Heart left ventricle (tissue), 16 donors: Measurements from ENCODE around the gene CMPK2. TPM values are rescaled to one million over a fixed set of nuclear protein-coding genes. Genes with fewer than 3 reads are reported as not detected.

Experiments
- ATAC-seq, 4 donors: fragments of 200-7000 bp; cut with Tn5 transposase; one replicate each; pipeline ENCODE4 v1.9.1; 2020 to 2022; ENCODE audit warnings: moderate library complexity in 4 of 4, mild to moderate bottlenecking in 3 of 4, moderate number of reproducible peaks in 1 of 4
- DNase-seq, 5 donors: peaks; one replicate each; pipeline ENCODE4 v3.0.0-alpha.2; 2020
- H3K27ac ChIP-seq, 12 donors: fragments of 200-600 bp; sonication (generic) in 4 of 12; one replicate each; pipeline versions ENCODE4 v1.5.0 to v1.8.0; 2016 to 2022; ENCODE audit warnings: mild to moderate bottlenecking in 2 of 12
- H3K27me3 ChIP-seq, 9 donors: fragments of 200-600 bp; sonication (generic) in 2 of 9; one replicate each; pipeline versions ENCODE4 v1.5.1 to v1.8.0; 2016 to 2022; ENCODE audit warnings: mild to moderate bottlenecking in 3 of 9
- H3K36me3 ChIP-seq, 9 donors: fragments of 200-600 bp; sonication (generic) in 2 of 9; one replicate each; pipeline versions ENCODE4 v1.5.0 to v1.8.0; 2018 to 2022; ENCODE audit warnings: mild to moderate bottlenecking in 2 of 9
- H3K4me1 ChIP-seq, 12 donors: fragments of 200-600 bp; sonication (generic) in 4 of 12; one replicate each; pipeline versions ENCODE4 v1.5.0 to v1.8.0; 2016 to 2022; ENCODE audit warnings: mild to moderate bottlenecking in 3 of 12
- H3K4me3 ChIP-seq, 12 donors: fragments of 200-600 bp; sonication (generic) in 4 of 12; one replicate each; pipeline versions ENCODE4 v1.5.0 to v1.8.0; 2017 to 2022; ENCODE audit warnings: mild to moderate bottlenecking in 9 of 12, moderate library complexity in 4 of 12
- H3K9me3 ChIP-seq, 12 donors: fragments of 200-600 bp; sonication (generic) in 4 of 12; one replicate each; pipeline versions ENCODE4 v1.5.0 to v1.8.0; 2016 to 2022; ENCODE audit warnings: mild to moderate bottlenecking in 1 of 12
- POLR2A ChIP-seq, 2 donors: fragments of 450-650 bp; IDR thresholded peaks; one replicate each; pipeline ENCODE4 v1.6.1; 2017; ENCODE audit warnings: antibody characterized with exemption in 2 of 2, mild to moderate bottlenecking in 2 of 2, moderate library complexity in 2 of 2
- WGBS, 4 donors: extraction: QIAGEN DNeasy Blood & Tissue Kit in 2 of 4; methylation state at CpG; one replicate each; pipeline versions ENCODE4 v1.1.5 to v1.1.7; 2013 to 2018; 5-methylcytosine and 5-hydroxymethylcytosine counted together
- intact Hi-C, 10 donors: fragments of 100-400 bp; cut with DNase I; formaldehyde crosslinking; loops; one replicate each; pipeline versions ENCODE4 v1.11.1 to v1.14.2; 2022
- long read RNA-seq, 3 donors: library from polyadenylated mRNA; unstranded; transcript quantifications; one replicate each; pipeline ENCODE4 v2.0.0, GENCODE V29; 2020 to 2021
- polyA plus RNA-seq, 2 donors: library from polyadenylated mRNA; stranded (reverse); fragments of 200-250 nt; gene quantifications; one replicate each; pipeline ENCODE4 v1.2.3, GENCODE V29; 2013
- total RNA-seq, 9 donors: library from RNA; depleted of rRNA in 2 of 9; stranded (reverse); fragments of >200 nt in 2 of 9; fragmentation: NEBNext Ultra II Directional in 3 of 9; extraction: Animal tissue kit (Norgen Biotek cat#: 25700) in 3 of 9; gene quantifications; one replicate each; pipeline versions ENCODE4 v1.1.0 to v1.2.4, GENCODE V29; 2016 to 2023
- TF ChIP-seq, protein P1 (sequence below), 12 donors: fragments of 200-600 bp; sonication (generic) in 4 of 12; IDR thresholded peaks; one replicate each; pipeline versions ENCODE4 v1.5.0 to v1.8.0; 2018 to 2022; ENCODE audit warnings: antibody characterized with exemption in 12 of 12, mild to moderate bottlenecking in 5 of 12
- donor health status: ischemic (EF 13 %, LVEDD 7.1; RV severe dilation, severe dysfunction).
- donor health status: healthy with polysubstance abuse.
- donor health status: DM: no; HTN: yes; CAD: no.
- donor health status: DM: no; HTN: no; CAD: no.
- donor health status: ischemic (EF 25% LVEDD 6.9; RV normal size, moderate dysfunction).
- donor health status: ischemic (EF 25% LVEDD 5.7; RV mildly dilated, moderate dysfunction).
- donor health status: healthy.
- donor health status: DM: yes; HTN: yes; CAD: no.
- donor health status: ischemic (EF 35%, LVEDD 5.7; RV mildly dilated, moderate dysfunction).
- donor health status: nonischemic (EF 11% LVEDD 7.7; RV severe dilation, severe dysfunction).
- donor health status: DM: yes; HTN: yes; CAD: no.
- donor health status: PGD.
- donor health status: ischemic (EF 29% LVEDD 5.4; RV normal size, mild dysfunction).
- donor health status: nonischemic (EF 23%, LVEDD 6.1; RV moderate dilation, normal function).

Gene CMPK2, protein sequence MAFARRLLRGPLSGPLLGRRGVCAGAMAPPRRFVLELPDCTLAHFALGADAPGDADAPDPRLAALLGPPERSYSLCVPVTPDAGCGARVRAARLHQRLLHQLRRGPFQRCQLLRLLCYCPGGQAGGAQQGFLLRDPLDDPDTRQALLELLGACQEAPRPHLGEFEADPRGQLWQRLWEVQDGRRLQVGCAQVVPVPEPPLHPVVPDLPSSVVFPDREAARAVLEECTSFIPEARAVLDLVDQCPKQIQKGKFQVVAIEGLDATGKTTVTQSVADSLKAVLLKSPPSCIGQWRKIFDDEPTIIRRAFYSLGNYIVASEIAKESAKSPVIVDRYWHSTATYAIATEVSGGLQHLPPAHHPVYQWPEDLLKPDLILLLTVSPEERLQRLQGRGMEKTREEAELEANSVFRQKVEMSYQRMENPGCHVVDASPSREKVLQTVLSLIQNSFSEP
- total RNA-seq (10 to 100 TPM in 2 of 9 donors, 1 to 10 TPM in 7; 3.3 to 33.2 (median 6.5) TPM), polyA plus RNA-seq (1 to 10 TPM; 2.0 to 3.5 TPM)
- long read RNA-seq, donor 1, transcript CMPK2-201 (5 exons, 2,884 nt): major isoform, 7 of 11 reads
- long read RNA-seq, donor 1, partial matches to known transcripts: 2 of 11 reads
- long read RNA-seq, donor 1, other reads (novel, unspliced or antisense): 2 of 11 reads
- long read RNA-seq, donor 2, partial matches to known transcripts: 0 of 7 reads
- long read RNA-seq, donor 2, other reads (novel, unspliced or antisense): 2 of 7 reads
- long read RNA-seq, donor 3, transcript CMPK2-201 (5 exons, 2,884 nt): major isoform, 9 of 11 reads
- long read RNA-seq, donor 3, partial matches to known transcripts: 1 of 11 reads
- long read RNA-seq, donor 3, other reads (novel, unspliced or antisense): 1 of 11 reads

DNA sequence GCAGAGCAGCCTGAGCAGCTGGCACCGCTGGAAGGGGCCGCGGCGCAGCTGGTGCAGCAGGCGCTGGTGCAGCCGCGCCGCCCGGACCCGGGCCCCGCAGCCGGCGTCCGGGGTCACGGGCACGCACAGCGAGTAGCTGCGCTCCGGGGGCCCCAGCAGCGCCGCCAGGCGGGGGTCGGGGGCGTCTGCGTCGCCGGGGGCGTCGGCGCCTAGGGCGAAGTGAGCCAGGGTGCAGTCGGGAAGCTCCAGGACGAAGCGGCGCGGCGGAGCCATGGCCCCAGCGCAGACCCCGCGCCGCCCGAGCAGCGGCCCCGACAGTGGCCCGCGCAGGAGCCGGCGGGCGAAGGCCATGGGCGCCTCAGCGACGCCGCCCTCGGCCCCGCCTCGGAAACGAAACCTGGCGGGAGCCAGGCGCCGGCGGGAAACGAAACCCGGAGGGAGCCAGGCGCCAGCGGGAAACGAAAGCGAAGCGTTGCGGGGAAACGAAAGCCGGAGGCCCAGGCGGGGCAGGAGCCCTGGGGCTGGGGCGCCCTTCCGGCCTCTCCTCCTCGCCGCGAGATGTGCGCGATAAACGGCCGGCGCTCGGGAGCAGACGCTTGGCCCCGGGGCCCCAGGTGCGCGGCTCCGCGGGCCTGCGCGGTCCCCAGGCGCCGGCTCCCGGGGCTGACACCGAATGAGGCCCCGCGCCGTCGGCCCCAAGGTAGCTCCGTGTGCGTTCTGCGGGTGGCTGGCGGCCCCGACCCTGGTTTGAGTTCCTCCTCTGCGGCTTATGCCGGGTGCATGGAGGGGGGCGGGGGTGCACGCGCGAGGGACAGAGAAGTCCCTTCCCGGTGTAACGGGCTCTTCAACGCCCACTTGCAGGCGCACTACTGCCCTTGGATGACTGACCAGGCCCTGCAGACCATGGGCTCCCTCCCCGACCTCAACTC lies at the start of gene CMPK2:
CMPK2 (minus strand) TSS at position 562 of the 929 bp plus-strand sequence; CDS start at position 351, 211 bp downstream.
- peaks cover 0 to 34% (median 24%) of the 10 kb centered on the region in 12 donors for H3K4me1 ChIP-seq
- ATAC-seq: peak; percentile 31 to 82 (median 80)
- H3K9me3 ChIP-seq: peaks cover 0 to 2% (median 0%) of the 10 kb centered on the region in 12 donors
- no peaks in the 10 kb centered on the region for H3K27me3 ChIP-seq
- peak in 1 of 2 donors; percentile 64 for TF ChIP-seq POLR2A (IDR thresholded peaks at IDR 0.05)
- TF ChIP-seq, protein P1, sequence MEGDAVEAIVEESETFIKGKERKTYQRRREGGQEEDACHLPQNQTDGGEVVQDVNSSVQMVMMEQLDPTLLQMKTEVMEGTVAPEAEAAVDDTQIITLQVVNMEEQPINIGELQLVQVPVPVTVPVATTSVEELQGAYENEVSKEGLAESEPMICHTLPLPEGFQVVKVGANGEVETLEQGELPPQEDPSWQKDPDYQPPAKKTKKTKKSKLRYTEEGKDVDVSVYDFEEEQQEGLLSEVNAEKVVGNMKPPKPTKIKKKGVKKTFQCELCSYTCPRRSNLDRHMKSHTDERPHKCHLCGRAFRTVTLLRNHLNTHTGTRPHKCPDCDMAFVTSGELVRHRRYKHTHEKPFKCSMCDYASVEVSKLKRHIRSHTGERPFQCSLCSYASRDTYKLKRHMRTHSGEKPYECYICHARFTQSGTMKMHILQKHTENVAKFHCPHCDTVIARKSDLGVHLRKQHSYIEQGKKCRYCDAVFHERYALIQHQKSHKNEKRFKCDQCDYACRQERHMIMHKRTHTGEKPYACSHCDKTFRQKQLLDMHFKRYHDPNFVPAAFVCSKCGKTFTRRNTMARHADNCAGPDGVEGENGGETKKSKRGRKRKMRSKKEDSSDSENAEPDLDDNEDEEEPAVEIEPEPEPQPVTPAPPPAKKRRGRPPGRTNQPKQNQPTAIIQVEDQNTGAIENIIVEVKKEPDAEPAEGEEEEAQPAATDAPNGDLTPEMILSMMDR (IDR thresholded peaks at IDR 0.05): peak in 7 of 12 donors; percentile 28 to 45 (median 37)
- 0 to 1% (median 0%) methylated on average over 14 to 115 of the region's 115 CpGs for WGBS, 4 donors
- H3K27ac ChIP-seq: peak within 1 kb of the TSS; percentile 27 to 93 (median 90)
- H3K4me3 ChIP-seq: peak within 1 kb of the TSS; percentile 58 to 92 (median 80)
- H3K36me3 ChIP-seq: peaks cover 0 to 27% (median 6%) of the 10 kb centered on the region in 9 donors
- intact Hi-C loops: no loop called here
- peak; percentile 74 to 91 (median 84) for DNase-seq

DNA sequence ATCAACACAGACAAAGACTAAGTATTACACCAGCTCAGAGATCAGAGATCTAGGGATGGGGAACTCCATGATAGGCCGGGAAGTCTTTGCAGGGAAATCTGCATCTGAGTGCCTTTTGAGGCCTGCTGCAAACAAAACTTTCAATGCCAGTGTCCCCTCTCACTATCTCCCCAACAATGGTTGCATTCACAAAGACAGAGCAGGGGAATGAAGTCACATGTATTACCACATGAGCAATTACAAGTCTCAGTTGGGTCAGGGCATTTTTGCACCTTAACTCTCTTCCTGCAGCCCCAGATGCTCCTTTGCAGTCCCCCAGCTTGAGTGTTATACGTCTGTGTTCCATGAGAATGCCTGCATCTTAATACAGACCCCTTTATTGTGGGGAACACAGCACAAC lies 49.7 kb upstream of the CMPK2 start:
- TF ChIP-seq POLR2A (IDR thresholded peaks at IDR 0.05): no peak
- TF ChIP-seq, protein P1 (IDR thresholded peaks at IDR 0.05): no peak
- Histone ChIP-seq H3K4me3 (no peak overlapping the region), H3K36me3 (no peaks in the 10 kb centered on the region), H3K27ac (no peak overlapping the region), H3K27me3 (no peaks in the 10 kb centered on the region), H3K4me1 (peaks cover 0 to 30% (median 19%) of the 10 kb centered on the region in 12 donors), H3K9me3 (no peaks in the 10 kb centered on the region)
- DNase-seq (no peak), ATAC-seq (no peak)
- intact Hi-C loops: loop anchor here (5.0 to 10.0 kb wide), 7 partner anchors 49 to 127 kb away; no protein-coding TSS in a partner anchor
- 77 to 98% (median 94%) methylated on average over 2 of the region's 2 CpGs for WGBS, 4 donors

DNA sequence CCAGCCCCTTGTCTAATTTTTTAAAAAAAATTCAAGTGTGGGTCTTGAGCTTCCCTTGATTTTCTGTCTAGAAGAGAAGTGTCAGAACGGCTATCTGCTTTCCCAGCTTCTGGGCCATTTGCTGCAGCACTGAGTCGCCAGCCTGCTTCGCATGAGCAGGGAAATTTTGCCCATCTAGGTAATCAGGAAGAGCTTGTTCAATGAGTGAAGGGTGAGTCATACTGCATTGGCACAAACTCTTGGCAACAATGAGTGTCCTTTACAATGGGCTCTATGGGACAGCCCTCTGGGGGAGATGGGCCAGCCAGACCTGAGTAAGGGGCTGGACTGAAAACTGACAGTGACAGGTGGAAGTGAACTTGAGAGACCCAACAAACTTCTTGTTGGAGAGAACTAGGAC lies 49.1 kb upstream of the CMPK2 start:
- intact Hi-C loops: loop anchor here (5.0 to 10.0 kb wide), 7 partner anchors 50 to 127 kb away; no protein-coding TSS in a partner anchor
- DNase-seq (no peak), ATAC-seq (no peak)
- TF ChIP-seq, protein P1 (IDR thresholded peaks at IDR 0.05): no peak
- no peak for TF ChIP-seq POLR2A (IDR thresholded peaks at IDR 0.05)
- peaks cover 0 to 29% (median 13%) of the 10 kb centered on the region in 12 donors for H3K4me1 ChIP-seq
- no peak overlapping the region for H3K4me3 ChIP-seq
- H3K27ac ChIP-seq: no peak overlapping the region
- no peaks in the 10 kb centered on the region for H3K27me3 ChIP-seq
- no peaks in the 10 kb centered on the region for H3K36me3 ChIP-seq
- 85 to 97% (median 90%) methylated on average over 3 of the region's 3 CpGs for WGBS, 4 donors
- H3K9me3 ChIP-seq: no peaks in the 10 kb centered on the region
